Measurements from ENCODE around the gene LRRFIP1.

The LRRFIP1 gene

GRCh38 chr2:237639052-237639835, 11.9 kb downstream of the LRRFIP1 start:
- DNase-seq (ENCODE audit: low read depth in 2 of 2) = no peak

DNA sequence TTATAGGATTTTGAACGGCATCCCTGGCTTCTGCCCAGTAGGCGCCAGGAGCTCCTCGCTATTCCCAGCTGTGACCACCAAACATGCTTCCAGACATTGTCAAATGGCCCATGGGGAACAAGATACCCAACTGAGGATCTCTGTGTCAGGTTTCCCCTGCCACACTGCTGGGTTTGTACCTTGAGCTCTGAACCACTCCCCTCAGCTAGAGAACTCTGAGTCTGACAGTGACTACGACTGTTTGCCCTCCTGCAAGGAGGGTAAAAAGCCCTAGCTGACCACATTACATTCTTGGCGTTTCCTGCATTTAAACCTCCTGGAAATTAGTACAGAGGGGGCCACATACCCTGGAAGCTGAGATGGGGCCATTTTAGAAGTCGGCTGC, 12.4 kb downstream of the LRRFIP1 start:
- no peak for DNase-seq (ENCODE audit: low read depth in 2 of 2)

DNA sequence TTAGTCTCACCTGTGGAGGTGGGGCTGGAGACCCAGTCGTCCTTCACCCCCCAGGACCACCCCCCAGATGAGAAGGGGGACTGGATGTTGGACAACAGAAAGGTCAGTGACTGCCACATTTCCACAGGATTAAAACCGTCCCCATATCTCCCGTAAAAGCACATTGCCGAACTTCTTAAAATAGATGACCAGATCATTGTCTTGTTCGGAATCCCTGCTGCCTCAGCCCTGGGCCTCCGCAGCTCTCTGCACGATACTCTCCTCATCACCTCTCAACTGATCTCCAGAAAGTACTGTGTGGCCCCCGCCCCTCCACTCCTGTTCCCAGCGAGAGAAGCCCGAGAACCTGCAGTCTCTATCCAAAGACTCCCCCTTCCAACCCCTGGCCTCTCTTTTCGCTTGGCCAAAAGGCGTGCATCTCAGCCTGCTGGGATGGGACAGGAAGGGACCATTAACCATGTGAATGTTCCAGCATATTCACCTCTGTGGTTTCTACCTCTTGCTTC, 13.2 kb downstream of the LRRFIP1 start:
- DNase-seq (ENCODE audit: low read depth in 2 of 2) = no peak

DNA sequence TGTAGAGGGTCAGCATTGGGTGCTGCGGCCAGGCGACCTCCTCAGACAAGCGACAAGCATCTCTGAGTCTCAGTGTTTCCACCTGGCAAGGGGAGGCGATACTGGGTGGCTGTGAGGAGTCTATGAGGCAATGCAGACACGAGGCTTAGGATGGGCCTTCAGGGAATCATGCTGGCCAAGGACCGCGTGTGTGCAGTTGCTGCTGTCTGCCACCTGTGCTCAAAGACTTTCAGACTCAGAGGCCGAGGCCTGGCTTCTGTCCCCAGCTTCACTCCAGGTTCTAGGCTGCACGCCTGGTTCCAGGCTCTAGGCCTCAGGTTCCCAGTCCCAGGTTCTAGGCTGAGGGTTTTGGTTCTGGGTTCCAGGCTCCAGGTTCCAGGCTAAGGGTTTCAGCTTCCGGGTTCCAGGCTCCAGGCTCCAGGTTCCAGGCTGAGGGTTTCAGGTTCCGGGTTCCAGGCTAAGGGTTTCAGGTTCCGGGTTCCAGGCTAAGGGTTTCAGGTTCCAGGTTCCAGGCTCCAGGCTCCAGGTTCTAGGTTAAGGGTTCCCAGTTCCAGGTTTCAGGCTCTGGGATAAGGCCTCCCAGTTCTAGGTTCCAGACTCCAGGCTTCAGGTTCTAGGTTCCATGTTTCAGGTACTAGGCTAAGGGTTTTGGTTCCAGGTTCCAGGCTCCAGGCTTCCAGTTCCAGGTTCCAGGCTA, 14.8 kb downstream of the LRRFIP1 start:
- no peak for DNase-seq (ENCODE audit: low read depth in 2 of 2)

DNA sequence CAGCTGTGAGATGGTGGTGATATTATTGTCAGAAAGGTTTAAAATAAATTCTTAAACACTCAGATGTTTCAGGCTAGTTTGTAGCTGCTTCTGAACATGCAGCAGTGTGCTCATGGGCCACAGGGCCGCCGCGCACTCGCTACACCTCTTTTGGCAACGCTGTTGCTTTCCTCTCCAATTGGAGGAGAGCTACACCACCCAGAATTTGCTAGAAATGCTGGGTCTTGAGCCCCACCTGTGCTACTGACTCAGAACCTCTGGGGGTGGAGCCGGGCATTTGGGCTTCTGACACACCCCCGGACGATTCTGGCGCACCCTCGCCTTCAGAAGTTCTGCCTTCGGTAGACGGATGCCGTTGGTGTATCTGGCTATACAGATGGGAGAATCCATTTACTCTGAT, 15.7 kb downstream of the LRRFIP1 start:
- DNase-seq (ENCODE audit: low read depth in 2 of 2) = no peak

- no peak for DNase-seq (ENCODE audit: low read depth in 2 of 2)
These were observed 16.4 kb downstream of the LRRFIP1 start for GRCh38 chr2:237643582-237644380.

DNA sequence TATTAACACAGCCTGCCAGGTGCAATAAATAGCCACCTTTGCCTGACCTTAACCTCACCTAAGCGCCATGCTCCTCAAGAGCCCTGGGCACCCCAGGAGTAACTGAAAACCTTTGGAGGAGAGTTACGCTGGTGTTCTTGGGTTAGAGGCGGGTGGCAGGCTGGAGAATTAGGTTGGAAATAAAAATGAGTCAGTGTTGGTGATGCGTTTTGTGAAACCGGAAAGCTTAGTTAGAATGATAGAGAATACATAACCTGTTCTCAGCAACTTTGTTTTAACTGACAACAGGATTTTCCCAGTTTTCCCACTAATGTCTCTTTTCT, 17.0 kb downstream of the LRRFIP1 start:
- no peak for DNase-seq (ENCODE audit: low read depth in 2 of 2)

DNA sequence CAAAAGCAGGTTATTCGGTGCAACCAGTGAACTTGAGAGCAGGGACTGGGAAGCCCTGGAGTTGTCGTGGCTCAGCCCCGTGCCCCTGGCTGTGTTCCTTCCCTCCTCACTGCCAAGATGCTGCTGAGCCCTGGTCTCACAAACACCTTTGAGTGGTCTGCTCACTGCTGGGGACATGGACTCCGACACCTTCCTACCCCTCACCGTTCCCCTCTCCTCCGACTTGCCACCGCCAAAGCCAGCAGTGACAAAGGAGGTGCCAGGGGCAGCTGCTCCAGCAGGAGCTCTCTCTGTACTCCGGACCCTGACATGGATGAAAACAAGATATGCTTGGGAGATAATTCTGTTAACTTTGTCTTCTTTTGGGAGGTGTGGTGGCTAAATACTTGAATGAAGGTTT, 17.9 kb downstream of the LRRFIP1 start:
- no peak for DNase-seq (ENCODE audit: low read depth in 2 of 2)

GRCh38 chr2:237647176-237648015, 20.0 kb downstream of the LRRFIP1 start:
- no peak for DNase-seq (ENCODE audit: low read depth in 2 of 2)

GRCh38 chr2:237648016-237648381, 20.6 kb downstream of the LRRFIP1 start:
- no peak for DNase-seq (ENCODE audit: low read depth in 2 of 2)

DNA sequence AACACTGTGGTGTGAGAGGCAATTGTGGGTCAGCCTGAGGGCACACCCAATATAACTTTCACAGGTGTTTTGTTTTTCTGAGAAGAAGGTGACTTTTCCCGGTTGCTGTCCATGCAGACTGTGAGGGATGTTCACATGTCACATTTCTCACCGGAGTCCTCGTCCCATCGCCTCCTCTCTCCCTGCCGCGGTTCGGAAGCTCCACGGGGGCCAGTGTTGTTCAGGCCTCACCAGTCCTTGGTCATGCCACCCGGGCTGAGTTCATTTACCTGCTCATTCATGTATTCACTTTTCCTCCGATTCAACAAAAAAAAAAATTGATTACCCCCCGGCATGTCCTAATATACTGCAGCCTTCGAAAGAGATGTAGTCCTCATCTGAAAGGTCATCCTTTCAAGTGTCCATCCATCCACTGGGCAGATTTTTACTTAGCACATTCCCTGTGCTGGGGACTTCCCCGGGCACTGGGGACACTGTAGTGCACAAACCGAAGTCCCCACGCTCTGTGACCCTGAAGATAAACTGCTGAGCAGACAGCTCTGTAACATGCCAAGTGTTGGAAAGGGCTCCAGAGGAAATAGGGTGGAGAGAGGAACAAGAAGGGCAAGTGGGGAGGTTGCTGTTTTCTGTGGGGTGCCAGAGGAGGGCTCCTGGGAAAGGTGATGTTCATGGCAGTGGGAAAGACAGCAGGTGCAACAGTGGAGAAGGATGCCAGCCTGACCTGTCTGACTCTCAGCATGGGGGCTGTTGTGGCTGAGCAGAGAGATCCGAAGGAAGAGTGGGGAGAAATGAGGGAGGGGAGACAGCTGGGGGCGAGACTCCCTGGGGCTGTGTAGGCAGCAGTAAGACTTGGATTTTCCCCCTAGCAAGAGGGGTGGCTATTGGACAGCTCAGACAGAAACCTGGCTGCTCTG, 22.4 kb downstream of the LRRFIP1 start:
- no peak for DNase-seq (ENCODE audit: low read depth in 2 of 2)

DNA sequence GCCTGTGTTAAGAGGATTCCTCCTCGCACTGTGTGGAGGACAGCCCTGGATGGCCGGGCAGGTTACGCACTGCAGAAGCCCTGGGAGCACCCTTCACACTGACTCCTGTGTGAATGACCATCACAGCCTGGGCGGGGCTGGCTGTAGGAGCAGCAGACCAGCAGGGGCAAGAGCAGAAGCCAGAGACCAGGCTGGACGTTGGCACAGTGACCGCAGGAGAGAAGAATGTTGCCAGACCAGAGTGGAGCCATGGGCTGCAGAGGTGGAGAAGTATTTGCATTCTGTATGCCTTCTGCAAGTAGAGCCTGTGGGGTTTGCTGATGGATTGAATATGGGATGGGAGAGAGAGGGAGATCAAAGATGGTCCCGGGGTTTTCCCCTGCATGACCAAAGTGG, 23.1 kb downstream of the LRRFIP1 start:
- no peak for DNase-seq (ENCODE audit: low read depth in 2 of 2)

DNA sequence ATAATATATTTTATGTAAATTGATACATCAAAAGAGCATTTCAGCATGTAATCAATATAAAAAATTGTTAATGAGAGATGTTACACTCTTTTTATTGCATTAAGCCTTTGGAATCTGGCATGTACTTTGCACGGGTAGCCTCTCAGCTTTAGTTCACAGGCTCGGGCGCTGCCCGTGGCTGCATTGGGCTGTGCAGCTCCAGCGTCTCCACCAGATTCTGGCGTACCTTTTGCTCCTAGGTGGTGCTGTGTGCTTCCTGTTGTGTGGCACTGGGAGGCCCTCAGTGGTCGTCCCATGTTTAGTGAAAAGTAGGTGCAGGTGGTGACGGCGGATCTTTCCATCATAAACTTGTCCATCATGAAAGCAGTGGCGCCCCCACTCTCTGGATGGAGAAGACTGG, 24.4 kb downstream of the LRRFIP1 start:
- no peak for DNase-seq (ENCODE audit: low read depth in 2 of 2)

GRCh38 chr2:237652181-237652580, 24.8 kb downstream of the LRRFIP1 start:
- DNase-seq (ENCODE audit: low read depth in 2 of 2) = no peak

DNA sequence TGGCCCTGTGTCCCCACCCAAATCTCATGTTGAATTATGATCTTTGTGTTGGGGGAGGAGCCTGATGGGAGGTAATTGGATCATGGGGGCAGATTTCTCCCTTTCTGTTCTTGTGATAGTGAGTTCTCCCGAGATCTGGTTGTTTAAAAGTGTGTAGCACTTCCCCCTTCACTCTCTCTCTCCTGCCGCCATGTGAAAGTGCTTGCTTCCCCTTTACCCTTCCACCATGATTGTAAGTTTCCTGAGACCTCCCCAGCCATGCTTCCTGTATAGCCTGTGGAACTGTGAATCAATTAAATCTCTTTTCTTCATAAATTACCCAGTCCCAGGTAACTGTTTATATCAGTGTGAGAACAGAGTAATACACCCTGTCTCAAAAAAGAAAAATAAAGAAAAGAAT, 25.5 kb downstream of the LRRFIP1 start:
- no peak for DNase-seq (ENCODE audit: low read depth in 2 of 2)

DNA sequence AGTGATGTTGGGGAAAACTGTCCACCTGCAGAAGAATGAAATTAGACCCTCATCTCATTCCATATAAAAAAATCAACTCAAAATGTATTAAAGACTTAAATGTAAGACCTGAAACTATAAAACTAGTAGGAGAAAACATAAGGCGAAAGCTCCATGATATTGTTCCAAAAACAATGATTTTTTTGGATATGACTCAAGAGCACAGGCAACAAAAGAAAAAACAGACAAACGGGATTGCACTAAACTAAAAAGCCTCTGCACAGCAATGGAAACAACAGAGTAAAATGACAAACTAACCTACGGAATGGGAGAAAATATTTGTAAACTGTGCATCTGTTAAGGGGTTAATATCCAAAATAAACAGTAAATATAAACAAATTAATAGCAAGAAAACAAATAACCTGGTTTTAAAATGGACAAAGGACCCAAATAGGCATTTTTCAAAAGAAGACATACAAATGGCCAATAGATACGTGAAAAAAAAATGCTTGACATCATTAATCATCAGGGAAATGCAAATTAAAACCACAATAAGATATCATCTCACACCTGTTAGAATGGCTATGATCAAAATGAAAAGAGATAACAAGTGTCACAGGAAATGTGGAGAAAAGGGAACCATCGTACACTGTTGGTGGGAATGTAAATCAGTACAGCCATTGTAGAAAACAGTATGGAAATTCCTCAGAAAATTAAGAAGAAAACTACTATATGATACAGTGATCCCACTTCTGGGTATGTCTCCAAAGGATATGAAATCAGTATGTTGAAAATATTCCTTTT, 26.6 kb downstream of the LRRFIP1 start:
- DNase-seq (ENCODE audit: low read depth in 2 of 2) = no peak

DNA sequence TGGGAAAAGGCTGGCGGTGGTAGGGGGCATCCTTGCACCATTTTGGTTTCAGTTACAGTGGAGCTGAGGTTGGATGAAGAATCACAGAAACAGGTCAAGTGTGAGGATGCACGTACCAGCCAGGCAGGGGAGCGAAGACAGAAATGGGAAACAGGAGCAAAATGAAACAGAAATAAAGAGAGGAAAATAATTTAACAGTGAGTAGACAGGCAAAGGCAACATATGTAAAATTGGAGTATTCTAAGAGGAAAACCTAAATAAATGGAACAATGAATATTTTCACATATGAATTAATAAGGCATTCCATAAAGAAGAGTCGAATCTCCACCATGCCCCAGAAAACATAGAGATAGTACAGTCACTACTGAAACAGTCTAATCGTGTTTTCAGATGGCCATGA, 29.7 kb downstream of the LRRFIP1 start:
- DNase-seq (ENCODE audit: low read depth in 2 of 2) = no peak

- DNase-seq (ENCODE audit: low read depth in 2 of 2) = no peak
These were observed 33.1 kb downstream of the LRRFIP1 start for GRCh38 chr2:237660381-237660900.

DNA sequence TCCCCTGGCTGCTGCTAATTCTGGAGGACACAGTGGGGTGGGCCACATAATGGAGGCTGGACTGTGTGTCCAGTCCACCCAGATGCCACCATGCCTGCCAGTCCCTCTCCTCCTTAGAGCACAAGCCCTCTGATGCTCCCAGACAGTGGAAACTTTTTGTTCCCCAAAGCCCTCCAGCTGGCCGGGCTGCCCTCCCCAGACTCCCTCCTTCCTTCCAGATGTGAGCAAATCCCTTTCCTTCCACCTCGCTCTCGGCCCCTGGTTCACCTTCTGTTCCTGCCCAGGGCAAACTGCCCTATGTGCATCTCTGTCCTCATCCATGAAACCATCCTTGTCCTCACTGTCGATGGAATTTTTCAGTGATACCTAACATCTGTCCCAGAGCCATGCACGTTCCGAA, 33.9 kb downstream of the LRRFIP1 start:
- no peak for DNase-seq (ENCODE audit: low read depth in 2 of 2)

Data from stimulated activated CD8-positive, alpha-beta memory T cell treated with anti-CD3 and anti-CD28 coated beads, Interleukin-7, amount 100 ng/mL, for 1 hour (primary cell).